HepG2 (cell line): Measurements from ENCODE around the gene C2orf15. TPM values are rescaled to one million over a fixed set of nuclear protein-coding genes. Genes with fewer than 3 reads are reported as not detected.

Source experiments
- FOXM1 ChIP-seq: sonication (generic); formaldehyde crosslinking; IDR thresholded peaks from 2 replicates; pipeline ENCODE4 v1.5.0; 2020; ENCODE audit warnings: missing genetic modification reagents
- GATAD2A ChIP-seq: IDR thresholded peaks from 2 replicates; pipeline ENCODE4 v1.6.1; 2016
- MAFK ChIP-seq, 2 experiments: IDR thresholded peaks in 1 of 2; conservative IDR thresholded peaks in 1 of 2; 2 replicates each; pipeline ENCODE4 v1.6.1; 2011; ENCODE audit warnings: improper control_type of control experiment in 2 of 2, low read length in 2 of 2
- NFRKB ChIP-seq: fragments of 450-650 bp; IDR thresholded peaks from 2 replicates; pipeline ENCODE4 v1.6.1; 2017
- NKX3-1 ChIP-seq: sonication (generic); formaldehyde crosslinking; IDR thresholded peaks from 2 replicates; pipeline ENCODE4 v1.5.0; 2020; ENCODE audit warnings: missing genetic modification reagents
- SETDB1 ChIP-seq: sonication (generic); formaldehyde crosslinking; IDR thresholded peaks from 2 replicates; pipeline ENCODE4 v1.5.1; 2020; ENCODE audit warnings: missing genetic modification reagents, mild to moderate bottlenecking, borderline replicate concordance
- SOX6 ChIP-seq, 2 experiments: fragments of 450-650 bp in 1 of 2; sonication (generic) in 1 of 2; formaldehyde crosslinking in 1 of 2; IDR thresholded peaks; 2 replicates each; pipeline versions ENCODE4 v1.4.0 to v1.6.1; 2017 to 2020; ENCODE audit warnings: antibody characterized with exemption in 1 of 2, mild to moderate bottlenecking in 1 of 2, missing genetic modification reagents in 1 of 2
- TAF15 ChIP-seq: fragments of 200-400 bp; formaldehyde crosslinking; IDR thresholded peaks from one replicate; pipeline ENCODE4 v1.6.1; 2018; ENCODE audit warnings: mild to moderate bottlenecking, low read depth, low read length; ENCODE audit not compliant: poor library complexity, severe bottlenecking
- ZBTB40 ChIP-seq, 2 experiments: fragments of 450-650 bp in 1 of 2; sonication (generic) in 1 of 2; formaldehyde crosslinking in 1 of 2; IDR thresholded peaks; 2 replicates each; pipeline versions ENCODE4 v1.6.1 to v1.8.0; 2016 to 2022; ENCODE audit warnings: antibody characterized with exemption in 1 of 2, mild to moderate bottlenecking in 1 of 2, missing genetic modification reagents in 1 of 2
- ZFP36L2 ChIP-seq: sonication (generic); formaldehyde crosslinking; IDR thresholded peaks from 2 replicates; pipeline ENCODE4 v1.4.0; 2020; ENCODE audit warnings: missing genetic modification reagents
- ZNF276 ChIP-seq: sonication (generic); formaldehyde crosslinking; IDR thresholded peaks from 2 replicates; pipeline ENCODE4 v1.4.0; 2020; ENCODE audit warnings: mild to moderate bottlenecking, low read depth, missing genetic modification reagents
- ZNF563 ChIP-seq: sonication (generic); formaldehyde crosslinking; IDR thresholded peaks from 2 replicates; pipeline ENCODE4 v1.8.0; 2022; ENCODE audit warnings: mild to moderate bottlenecking, moderate library complexity, missing genetic modification reagents
- ZNF709 ChIP-seq: sonication (generic); formaldehyde crosslinking; IDR thresholded peaks from 2 replicates; pipeline ENCODE4 v1.5.0; 2020; ENCODE audit warnings: mild to moderate bottlenecking, missing genetic modification reagents
- ZNF768 ChIP-seq: sonication (generic); formaldehyde crosslinking; IDR thresholded peaks from 2 replicates; pipeline ENCODE4 v1.4.0; 2020; ENCODE audit warnings: missing genetic modification reagents
- ZNF772 ChIP-seq: sonication (generic); formaldehyde crosslinking; IDR thresholded peaks from 2 replicates; pipeline ENCODE4 v1.5.0; 2020; ENCODE audit warnings: mild to moderate bottlenecking, missing genetic modification reagents
- polyA plus RNA-seq, 8 experiments: library from polyadenylated mRNA; depleted of rRNA in 3 of 8; stranded (reverse) in 7 of 8; unstranded in 1 of 8; fragments of >200 nt; fragmentation: Illumina TruSeq in 4 of 8; extraction: Trizol in 4 of 8; gene quantifications; 2 replicates each; pipeline versions ENCODE4 v1.2.1 to v1.2.3, GENCODE V29; 2011 to 2016; ENCODE audit warnings: low read depth in 4 of 8, missing spikeins in 1 of 8, mixed read lengths in 1 of 8; ENCODE audit not compliant: insufficient read depth in 1 of 8
- total RNA-seq, 5 experiments: library from RNA; depleted of rRNA; stranded (reverse); fragments of >200 nt; fragmentation: Illumina TruSeq; extraction: Trizol; gene quantifications; 2 replicates each; pipeline ENCODE4 v1.2.3, GENCODE V29; 2016; ENCODE audit warnings: low read depth in 1 of 5

The C2orf15 gene
- total and polyA plus RNA-seq, 2 of the 13 experiments (the other 11 are each of a cell fraction or from before 2014, with no cell fraction given) = 5.5 to 8.3 TPM

GRCh38 chr2:99180755-99181623 is 39.5 kb downstream of the C2orf15 start, which contains the start of the genes MITD1 and MRPL30 (continued):
- TF ChIP-seq ZBTB40 (IDR thresholded peaks at IDR 0.05) (peak; percentile 90), ZBTB40 (CRISPR knock-in tag; IDR thresholded peaks at IDR 0.05) (peak; percentile 84), ZNF709 (CRISPR knock-in tag) (peak; percentile 89; the same call in 1 of the 2 replicates), NKX3-1 (CRISPR knock-in tag) (peak; percentile 96; the same call in 1 of the 2 replicates), ZNF768 (CRISPR knock-in tag) (peak; percentile 57), ZNF772 (peak; percentile 94), SOX6 (IDR thresholded peaks at IDR 0.05) (no peak), SOX6 (CRISPR knock-in tag; IDR thresholded peaks at IDR 0.05) (peak; percentile 82), NFRKB (no peak), ZNF276 (CRISPR knock-in tag) (no peak; the same call in 1 of the 2 replicates), SETDB1 (no peak), ZNF563 (CRISPR knock-in tag) (peak; percentile 83), GATAD2A (CRISPR knock-in tag) (peak; percentile 89), TAF15 (no peak), ZFP36L2 (CRISPR knock-in tag) (peak; percentile 75; the same call in 1 of the 2 replicates), FOXM1 (CRISPR knock-in tag) (peak; percentile 32; the same call in 1 of the 2 replicates), MAFK (conservative IDR thresholded peaks at IDR 0.05 in 1 of 2, IDR thresholded peaks at IDR 0.05 in 1 of 2; ENCODE audit: low read length in 2 of 2) (0 out of 4 replicates have a peak, but pooled peaks of 1 of the 2 experiments have one; percentile 2)
